CD14-positive monocyte (primary cell): ENCODE results near the gene TBCD. TPM values are rescaled to one million over a fixed set of nuclear protein-coding genes. Genes with fewer than 3 reads are reported as not detected.

Experiments
- DNase-seq, 3 donors: peaks; one replicate each; pipeline ENCODE4 v3.0.0-alpha.2; 2011 to 2022
- H2AFZ ChIP-seq: 2 replicates; pipeline ENCODE4 v1.6.0; 2012; ENCODE audit warnings: mild to moderate bottlenecking, low read depth, low read length, inconsistent platforms; ENCODE audit not compliant: insufficient read depth, poor library complexity, severe bottlenecking
- H3K27ac ChIP-seq, 2 donors: 1 replicate in 1 of 2; 2 replicates in 1 of 2; pipeline ENCODE4 v1.5.1; 2012 to 2013; ENCODE audit warnings: low read length in 2 of 2, control low read depth in 1 of 2, inconsistent platforms in 1 of 2, low read depth in 1 of 2, mild to moderate bottlenecking in 1 of 2
- H3K27me3 ChIP-seq, 2 donors: one replicate each; pipeline versions ENCODE4 v1.6.0 to v1.6.1; 2011 to 2013; ENCODE audit warnings: low read length in 2 of 2; ENCODE audit not compliant: control insufficient read depth in 2 of 2, insufficient read depth in 2 of 2
- H3K36me3 ChIP-seq, 2 donors: replicated peaks in 1 of 2; 1 replicate in 1 of 2; 2 replicates in 1 of 2; pipeline versions ENCODE4 v1.5.1 to v1.6.1; 2012 to 2013; ENCODE audit warnings: low read length in 2 of 2, control low read depth in 1 of 2, inconsistent platforms in 1 of 2, mild to moderate bottlenecking in 1 of 2; ENCODE audit not compliant: insufficient read depth in 2 of 2, control insufficient read depth in 1 of 2
- H3K4me1 ChIP-seq, 2 donors: 1 replicate in 1 of 2; 2 replicates in 1 of 2; pipeline versions ENCODE4 v1.5.1 to v1.6.1; 2012 to 2013; ENCODE audit warnings: low read length in 2 of 2, control low read depth in 1 of 2, inconsistent platforms in 1 of 2, mild to moderate bottlenecking in 1 of 2, moderate library complexity in 1 of 2; ENCODE audit not compliant: insufficient read depth in 2 of 2, control insufficient read depth in 1 of 2
- H3K4me2 ChIP-seq: replicated peaks from 2 replicates; pipeline ENCODE3; 2012; ENCODE audit warnings: low read length, moderate library complexity, mild to moderate bottlenecking; ENCODE audit not compliant: poor library complexity, severe bottlenecking; ENCODE audit errors: extremely low read depth
- H3K4me3 ChIP-seq, 3 experiments: fragments of 200-600 bp in 1 of 3; sonication (generic) in 1 of 3; replicated peaks in 1 of 3; 1 replicate in 2 of 3; 2 replicates in 1 of 3; pipeline ENCODE4 v1.5.1; 2011 to 2013; ENCODE audit warnings: low read length in 3 of 3, mild to moderate bottlenecking in 3 of 3, control low read depth in 2 of 3, low read depth in 2 of 3, inconsistent platforms in 1 of 3, moderate library complexity in 1 of 3
- H3K79me2 ChIP-seq: 2 replicates; pipeline ENCODE4 v1.6.0; 2012; ENCODE audit warnings: mild to moderate bottlenecking, control low read depth, inconsistent platforms, low read length, moderate library complexity; ENCODE audit not compliant: insufficient read depth
- H3K9ac ChIP-seq: 2 replicates; pipeline ENCODE4 v1.6.0; 2017; ENCODE audit warnings: low read length, mild to moderate bottlenecking; ENCODE audit not compliant: insufficient read depth, poor library complexity, severe bottlenecking
- H3K9me3 ChIP-seq, 2 donors: replicated peaks in 1 of 2; 1 replicate in 1 of 2; 2 replicates in 1 of 2; pipeline versions ENCODE4 v1.5.1 to v1.6.1; 2012 to 2013; ENCODE audit warnings: low read length in 2 of 2, control low read depth in 1 of 2; ENCODE audit not compliant: control insufficient read depth in 1 of 2, insufficient read depth in 1 of 2
- H4K20me1 ChIP-seq: 2 replicates; pipeline ENCODE4 v1.6.0; 2012; ENCODE audit warnings: mild to moderate bottlenecking, low read length, control low read depth, moderate library complexity; ENCODE audit not compliant: insufficient read depth
- H3K27ac Mint-ChIP-seq, 7 donors: one replicate each; pipeline ENCODE4 v1.8.0; 2020; ENCODE audit warnings: mild to moderate bottlenecking in 7 of 7, mixed read lengths in 7 of 7, moderate library complexity in 6 of 7, inconsistent platforms in 2 of 7
- H3K27me3 Mint-ChIP-seq, 3 donors: one replicate each; pipeline ENCODE4 v1.8.0; 2021 to 2022; ENCODE audit warnings: low read depth in 3 of 3, mild to moderate bottlenecking in 3 of 3, mixed read lengths in 3 of 3, moderate library complexity in 3 of 3, inconsistent platforms in 1 of 3
- H3K36me3 Mint-ChIP-seq, 2 donors: one replicate each; pipeline ENCODE4 v1.8.0; 2020; ENCODE audit warnings: mixed read lengths in 2 of 2, inconsistent platforms in 1 of 2, mild to moderate bottlenecking in 1 of 2
- H3K4me1 Mint-ChIP-seq: one replicate; pipeline ENCODE4 v1.8.0; 2020; ENCODE audit warnings: mild to moderate bottlenecking, mixed read lengths
- H3K4me3 Mint-ChIP-seq, 2 donors: one replicate each; pipeline ENCODE4 v1.8.0; 2020; ENCODE audit warnings: mild to moderate bottlenecking in 2 of 2, mixed read lengths in 2 of 2, moderate library complexity in 1 of 2
- H3K9me3 Mint-ChIP-seq, 7 donors: one replicate each; pipeline ENCODE4 v1.8.0; 2020 to 2022; ENCODE audit warnings: mixed read lengths in 7 of 7, mild to moderate bottlenecking in 6 of 7, moderate library complexity in 6 of 7, inconsistent platforms in 2 of 7
- WGBS: methylation state at CpG from one replicate; pipeline ENCODE4 v1.1.5; 2013; ENCODE audit warnings: missing lambda C conversion rate; ENCODE audit not compliant: insufficient coverage; 5-methylcytosine and 5-hydroxymethylcytosine counted together
- intact Hi-C, 2 donors: fragments of 100-400 bp; cut with micrococcal nuclease; formaldehyde crosslinking; loops; one replicate each; pipeline versions ENCODE4 v1.15.0 to v1.15.1; 2023
- polyA plus RNA-seq, 3 donors: library from polyadenylated mRNA; depleted of rRNA in 1 of 3; unstranded in 2 of 3; stranded (reverse) in 1 of 3; fragments of 300-500 nt in 2 of 3; fragments of >200 nt in 1 of 3; fragmentation: Illumina TruSeq in 2 of 3; gene quantifications; 1 replicate in 2 of 3; 2 replicates in 1 of 3; pipeline ENCODE4 v1.2.3, GENCODE V29; 2012 to 2021
- TF ChIP-seq, protein P1 (sequence below): fragments of 200-600 bp; IDR thresholded peaks from one replicate; pipeline ENCODE4 v1.8.0; 2022; ENCODE audit warnings: antibody characterized with exemption, mild to moderate bottlenecking

TBCD gene
- polyA plus RNA-seq, 3 donors, result 54.7 to 74.0 (median 66.6) TPM

DNA sequence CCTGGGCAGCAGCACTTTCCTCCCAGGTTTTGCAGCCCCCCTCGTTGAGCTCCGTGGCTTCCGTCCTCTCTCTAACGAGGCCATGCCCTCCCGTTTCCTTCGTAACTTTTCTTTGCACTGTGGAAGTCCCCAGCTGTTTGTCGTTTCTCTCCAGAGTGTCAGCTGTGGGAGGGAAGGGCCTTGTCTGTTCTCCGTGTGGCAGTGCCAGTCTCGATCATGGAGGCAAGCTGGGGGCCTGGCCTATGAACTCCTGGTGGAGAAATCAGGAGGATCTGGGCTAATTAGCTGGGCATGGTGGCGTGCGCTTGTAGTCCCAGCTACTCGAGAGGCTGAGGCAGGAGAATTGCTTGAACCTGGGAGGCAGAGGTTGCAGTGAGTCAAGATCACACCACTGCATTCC is 28.3 kb downstream of the TBCD start:
- Histone ChIP-seq H3K36me3 (peaks cover 0 to 18% of the 10 kb centered on the region in 2 donors), H3K27ac (no peak overlapping the region), H3K79me2 (no peaks in the 10 kb centered on the region), H3K27me3 (no peaks in the 10 kb centered on the region), H3K4me3 (no peak overlapping the region), H3K4me2 (no peak overlapping the region), H2AFZ (no peak overlapping the region), H3K9me3 (no peaks in the 10 kb centered on the region), H3K4me1 (peaks cover 10 to 12% of the 10 kb centered on the region in 2 donors), H3K9ac (no peak overlapping the region), H4K20me1 (no peaks in the 10 kb centered on the region)
- no peak overlapping the region for H3K27ac Mint-ChIP-seq
- H3K36me3 Mint-ChIP-seq, result peaks cover 24 to 47% of the 10 kb centered on the region in 2 donors
- intact Hi-C loops, result loop anchor here in 1 of 2 donors (5.0 kb wide), 1 partner anchor 132 kb away; no protein-coding TSS in a partner anchor
- whole genome bisulfite sequencing, result 85% methylated on average over 12 of the region's 12 CpGs
- H3K4me1 Mint-ChIP-seq, result peaks cover 15% of the 10 kb centered on the region
- H3K27me3 Mint-ChIP-seq, result peaks cover 0 to 3% (median 2%) of the 10 kb centered on the region in 3 donors
- H3K4me3 Mint-ChIP-seq, result no peak overlapping the region
- H3K9me3 Mint-ChIP-seq, result peaks cover 0 to 4% (median 0%) of the 10 kb centered on the region in 7 donors
- DNase-seq, result no peak
- TF ChIP-seq, protein P1, sequence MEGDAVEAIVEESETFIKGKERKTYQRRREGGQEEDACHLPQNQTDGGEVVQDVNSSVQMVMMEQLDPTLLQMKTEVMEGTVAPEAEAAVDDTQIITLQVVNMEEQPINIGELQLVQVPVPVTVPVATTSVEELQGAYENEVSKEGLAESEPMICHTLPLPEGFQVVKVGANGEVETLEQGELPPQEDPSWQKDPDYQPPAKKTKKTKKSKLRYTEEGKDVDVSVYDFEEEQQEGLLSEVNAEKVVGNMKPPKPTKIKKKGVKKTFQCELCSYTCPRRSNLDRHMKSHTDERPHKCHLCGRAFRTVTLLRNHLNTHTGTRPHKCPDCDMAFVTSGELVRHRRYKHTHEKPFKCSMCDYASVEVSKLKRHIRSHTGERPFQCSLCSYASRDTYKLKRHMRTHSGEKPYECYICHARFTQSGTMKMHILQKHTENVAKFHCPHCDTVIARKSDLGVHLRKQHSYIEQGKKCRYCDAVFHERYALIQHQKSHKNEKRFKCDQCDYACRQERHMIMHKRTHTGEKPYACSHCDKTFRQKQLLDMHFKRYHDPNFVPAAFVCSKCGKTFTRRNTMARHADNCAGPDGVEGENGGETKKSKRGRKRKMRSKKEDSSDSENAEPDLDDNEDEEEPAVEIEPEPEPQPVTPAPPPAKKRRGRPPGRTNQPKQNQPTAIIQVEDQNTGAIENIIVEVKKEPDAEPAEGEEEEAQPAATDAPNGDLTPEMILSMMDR, result no peak

DNA sequence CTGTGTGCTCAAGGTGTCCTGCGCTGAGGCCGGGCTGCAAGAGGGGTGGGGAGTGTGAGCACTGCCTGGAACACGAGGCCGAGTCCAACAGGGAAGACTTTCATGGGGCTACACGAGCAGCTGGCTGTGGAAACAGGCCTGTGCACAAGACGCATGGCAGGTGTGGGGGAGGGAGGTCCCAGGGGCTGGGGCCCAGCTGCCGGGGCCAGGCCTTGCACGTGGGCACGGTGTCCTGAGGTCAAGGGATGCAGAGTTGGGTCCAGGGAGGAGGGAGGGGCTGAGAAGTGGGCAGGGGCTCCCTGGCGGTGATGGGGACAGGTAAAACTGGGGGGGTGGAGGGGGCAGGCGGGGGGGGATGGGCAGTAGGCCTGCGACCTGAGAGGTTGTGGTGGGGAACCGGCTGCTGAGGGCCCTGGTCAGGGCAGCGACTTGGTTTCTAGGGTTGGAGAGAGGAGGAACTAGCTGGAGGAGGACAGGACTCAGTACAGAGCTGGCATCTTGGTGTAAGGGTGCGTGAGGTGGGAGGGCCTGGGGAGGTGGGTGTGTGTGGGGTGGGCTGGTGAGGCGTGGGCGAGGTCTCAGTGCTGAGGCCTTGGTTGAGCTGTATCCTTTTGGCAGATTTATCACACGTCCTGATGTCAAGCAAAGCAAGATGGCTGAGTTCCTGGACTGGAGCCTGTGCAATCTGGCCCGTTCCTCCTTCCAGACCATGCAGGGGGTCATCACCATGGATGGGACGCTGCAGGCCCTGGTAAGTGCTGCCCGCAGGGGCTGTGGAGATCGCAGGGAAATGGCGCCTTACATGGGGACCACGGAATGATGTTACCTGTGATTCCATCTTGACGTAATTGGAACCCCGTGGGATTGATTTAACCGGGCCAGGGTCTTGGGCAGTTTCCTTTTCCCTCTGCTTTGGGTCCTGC is 29.4 kb downstream of the TBCD start:
- H3K9ac ChIP-seq, result no peak overlapping the region

More for the DNA sequence above, 29.4 kb downstream of the TBCD start:
- H3K36me3 Mint-ChIP-seq, result peaks cover 24 to 40% of the 10 kb centered on the region in 2 donors
- Histone ChIP-seq H4K20me1 (no peaks in the 10 kb centered on the region), H2AFZ (no peak overlapping the region), H3K27me3 (no peaks in the 10 kb centered on the region), H3K4me3 (no peak overlapping the region), H3K4me2 (no peak overlapping the region), H3K36me3 (peaks cover 0 to 18% of the 10 kb centered on the region in 2 donors), H3K79me2 (no peaks in the 10 kb centered on the region), H3K27ac (no peak overlapping the region), H3K9me3 (no peaks in the 10 kb centered on the region), H3K4me1 (peaks cover 10 to 11% of the 10 kb centered on the region in 2 donors)
- peaks cover 13% of the 10 kb centered on the region for H3K4me1 Mint-ChIP-seq
- TF ChIP-seq, protein P1, result no peak
- peaks cover 0 to 3% (median 2%) of the 10 kb centered on the region in 3 donors for H3K27me3 Mint-ChIP-seq
- intact Hi-C loops, result loop anchor here in 1 of 2 donors (5.0 kb wide), 1 partner anchor 131 kb away; no protein-coding TSS in a partner anchor
- peak overlapping the region in 1 of 7 donors; percentile 50 for H3K27ac Mint-ChIP-seq
- H3K9me3 Mint-ChIP-seq, result peaks cover 0 to 4% (median 0%) of the 10 kb centered on the region in 7 donors
- WGBS, result 80% methylated on average over 21 of the region's 27 CpGs
- no peak overlapping the region for H3K4me3 Mint-ChIP-seq
- DNase-seq, result no peak
